HepG2 (cell line): ENCODE data around the gene CUEDC2. TPM values are rescaled to one million over a fixed set of nuclear protein-coding genes. Genes with fewer than 3 reads are reported as not detected.
A peak's percentile ranks its signal among the peaks of the same experiment; 100 is the strongest.

Experiments
- ARHGAP35 ChIP-seq: sonication (generic); formaldehyde crosslinking; IDR thresholded peaks from 2 replicates; pipeline ENCODE4 v1.9.0; 2022; ENCODE audit warnings: mild to moderate bottlenecking, inconsistent platforms, moderate library complexity, missing genetic modification reagents, borderline replicate concordance
- CEBPG ChIP-seq: IDR thresholded peaks from 2 replicates; pipeline ENCODE4 v1.6.1; 2016
- SNAI1 ChIP-seq: sonication (generic); formaldehyde crosslinking; IDR thresholded peaks from 2 replicates; pipeline ENCODE4 v1.5.0; 2020; ENCODE audit warnings: mild to moderate bottlenecking, missing genetic modification reagents, borderline replicate concordance
- TEAD3 ChIP-seq: optimal IDR thresholded peaks from 2 replicates; pipeline ENCODE3; 2016; ENCODE audit warnings: borderline replicate concordance
- TOE1 ChIP-seq: sonication (generic); formaldehyde crosslinking; IDR thresholded peaks from 2 replicates; pipeline ENCODE4 v1.4.0; 2020; ENCODE audit warnings: mild to moderate bottlenecking, missing genetic modification reagents
- ZMYM4 ChIP-seq: sonication (generic); formaldehyde crosslinking; IDR thresholded peaks from 2 replicates; pipeline ENCODE4 v1.8.1; 2023; ENCODE audit warnings: mild to moderate bottlenecking, missing genetic modification reagents
- polyA plus RNA-seq, 8 experiments: library from polyadenylated mRNA; depleted of rRNA in 3 of 8; stranded (reverse) in 7 of 8; unstranded in 1 of 8; fragments of >200 nt; fragmentation: Illumina TruSeq in 4 of 8; extraction: Trizol in 4 of 8; gene quantifications; 2 replicates each; pipeline versions ENCODE4 v1.2.1 to v1.2.3, GENCODE V29; 2011 to 2016; ENCODE audit warnings: low read depth in 4 of 8, missing spikeins in 1 of 8, mixed read lengths in 1 of 8; ENCODE audit not compliant: insufficient read depth in 1 of 8
- total RNA-seq, 5 experiments: library from RNA; depleted of rRNA; stranded (reverse); fragments of >200 nt; fragmentation: Illumina TruSeq; extraction: Trizol; gene quantifications; 2 replicates each; pipeline ENCODE4 v1.2.3, GENCODE V29; 2016; ENCODE audit warnings: low read depth in 1 of 5
- TF ChIP-seq, protein P1 (sequence below): sonication (generic); formaldehyde crosslinking; conservative IDR thresholded peaks from 2 replicates; pipeline ENCODE4 v1.4.0; 2020; ENCODE audit warnings: missing genetic modification reagents
- TF ChIP-seq, protein P2 (sequence below): sonication (generic); formaldehyde crosslinking; IDR thresholded peaks from one replicate; pipeline ENCODE4 v1.5.1; 2020; ENCODE audit warnings: mild to moderate bottlenecking, missing genetic modification reagents; ENCODE audit errors: not compliant biosample characterization
- TF ChIP-seq, protein P3 (sequence below), 2 experiments: fragments of 450-650 bp in 1 of 2; sonication (generic) in 1 of 2; formaldehyde crosslinking in 1 of 2; IDR thresholded peaks; 2 replicates each; pipeline versions ENCODE4 v1.6.1 to v1.8.0; 2016 to 2022; ENCODE audit warnings: antibody characterized with exemption in 1 of 2, mild to moderate bottlenecking in 1 of 2, missing genetic modification reagents in 1 of 2

Gene CUEDC2
- total and polyA plus RNA-seq, 2 of the 13 experiments (the other 11 are each of a cell fraction or from before 2014, with no cell fraction given): 13.1 to 18.4 TPM

DNA sequence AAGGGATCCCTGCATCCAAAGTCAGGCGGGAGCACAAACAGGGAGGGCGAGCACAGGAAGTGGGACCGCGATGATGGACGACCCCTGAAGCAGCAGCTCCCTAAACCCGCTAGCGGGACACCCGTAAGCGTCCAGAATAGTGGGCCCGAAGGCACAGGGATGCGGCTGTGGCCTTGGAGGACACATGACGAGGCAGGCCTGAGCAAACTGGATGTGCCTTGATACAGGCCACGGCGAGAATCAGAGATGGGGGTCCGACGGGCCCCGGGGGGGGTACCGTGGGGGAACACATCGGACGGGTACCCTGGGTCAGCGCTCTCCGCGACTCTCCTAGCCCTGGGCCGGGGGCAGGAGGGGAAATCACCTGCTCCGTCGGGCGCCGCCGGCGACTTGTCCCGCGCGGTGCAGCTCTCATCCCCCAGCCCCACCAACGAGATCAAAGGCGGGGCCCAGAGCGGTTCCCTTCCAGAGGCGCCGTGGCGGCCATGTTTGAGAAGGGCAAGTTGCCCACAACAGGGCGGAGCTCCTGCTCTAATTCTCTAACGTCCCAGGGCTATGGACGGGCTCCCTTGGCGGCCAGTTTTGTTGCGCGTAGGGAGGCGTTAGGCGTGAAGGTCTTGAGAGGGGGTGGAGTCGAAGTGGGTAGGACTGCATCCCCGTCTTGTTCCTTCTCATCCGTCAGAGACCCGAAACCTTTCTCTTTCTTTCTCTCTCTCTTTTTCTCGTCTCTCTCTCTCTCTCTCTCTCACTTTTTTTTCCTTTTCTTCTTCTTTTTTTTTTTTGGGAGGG lies at the start of gene CUEDC2 (continued):
- peak; percentile 45 for TF ChIP-seq TEAD3 (CRISPR knock-in tag)
- TF ChIP-seq ARHGAP35 (CRISPR knock-in tag): no peak
- TF ChIP-seq, protein P1, sequence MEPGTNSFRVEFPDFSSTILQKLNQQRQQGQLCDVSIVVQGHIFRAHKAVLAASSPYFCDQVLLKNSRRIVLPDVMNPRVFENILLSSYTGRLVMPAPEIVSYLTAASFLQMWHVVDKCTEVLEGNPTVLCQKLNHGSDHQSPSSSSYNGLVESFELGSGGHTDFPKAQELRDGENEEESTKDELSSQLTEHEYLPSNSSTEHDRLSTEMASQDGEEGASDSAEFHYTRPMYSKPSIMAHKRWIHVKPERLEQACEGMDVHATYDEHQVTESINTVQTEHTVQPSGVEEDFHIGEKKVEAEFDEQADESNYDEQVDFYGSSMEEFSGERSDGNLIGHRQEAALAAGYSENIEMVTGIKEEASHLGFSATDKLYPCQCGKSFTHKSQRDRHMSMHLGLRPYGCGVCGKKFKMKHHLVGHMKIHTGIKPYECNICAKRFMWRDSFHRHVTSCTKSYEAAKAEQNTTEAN (CRISPR knock-in tag): no peak
- TF ChIP-seq, protein P2, sequence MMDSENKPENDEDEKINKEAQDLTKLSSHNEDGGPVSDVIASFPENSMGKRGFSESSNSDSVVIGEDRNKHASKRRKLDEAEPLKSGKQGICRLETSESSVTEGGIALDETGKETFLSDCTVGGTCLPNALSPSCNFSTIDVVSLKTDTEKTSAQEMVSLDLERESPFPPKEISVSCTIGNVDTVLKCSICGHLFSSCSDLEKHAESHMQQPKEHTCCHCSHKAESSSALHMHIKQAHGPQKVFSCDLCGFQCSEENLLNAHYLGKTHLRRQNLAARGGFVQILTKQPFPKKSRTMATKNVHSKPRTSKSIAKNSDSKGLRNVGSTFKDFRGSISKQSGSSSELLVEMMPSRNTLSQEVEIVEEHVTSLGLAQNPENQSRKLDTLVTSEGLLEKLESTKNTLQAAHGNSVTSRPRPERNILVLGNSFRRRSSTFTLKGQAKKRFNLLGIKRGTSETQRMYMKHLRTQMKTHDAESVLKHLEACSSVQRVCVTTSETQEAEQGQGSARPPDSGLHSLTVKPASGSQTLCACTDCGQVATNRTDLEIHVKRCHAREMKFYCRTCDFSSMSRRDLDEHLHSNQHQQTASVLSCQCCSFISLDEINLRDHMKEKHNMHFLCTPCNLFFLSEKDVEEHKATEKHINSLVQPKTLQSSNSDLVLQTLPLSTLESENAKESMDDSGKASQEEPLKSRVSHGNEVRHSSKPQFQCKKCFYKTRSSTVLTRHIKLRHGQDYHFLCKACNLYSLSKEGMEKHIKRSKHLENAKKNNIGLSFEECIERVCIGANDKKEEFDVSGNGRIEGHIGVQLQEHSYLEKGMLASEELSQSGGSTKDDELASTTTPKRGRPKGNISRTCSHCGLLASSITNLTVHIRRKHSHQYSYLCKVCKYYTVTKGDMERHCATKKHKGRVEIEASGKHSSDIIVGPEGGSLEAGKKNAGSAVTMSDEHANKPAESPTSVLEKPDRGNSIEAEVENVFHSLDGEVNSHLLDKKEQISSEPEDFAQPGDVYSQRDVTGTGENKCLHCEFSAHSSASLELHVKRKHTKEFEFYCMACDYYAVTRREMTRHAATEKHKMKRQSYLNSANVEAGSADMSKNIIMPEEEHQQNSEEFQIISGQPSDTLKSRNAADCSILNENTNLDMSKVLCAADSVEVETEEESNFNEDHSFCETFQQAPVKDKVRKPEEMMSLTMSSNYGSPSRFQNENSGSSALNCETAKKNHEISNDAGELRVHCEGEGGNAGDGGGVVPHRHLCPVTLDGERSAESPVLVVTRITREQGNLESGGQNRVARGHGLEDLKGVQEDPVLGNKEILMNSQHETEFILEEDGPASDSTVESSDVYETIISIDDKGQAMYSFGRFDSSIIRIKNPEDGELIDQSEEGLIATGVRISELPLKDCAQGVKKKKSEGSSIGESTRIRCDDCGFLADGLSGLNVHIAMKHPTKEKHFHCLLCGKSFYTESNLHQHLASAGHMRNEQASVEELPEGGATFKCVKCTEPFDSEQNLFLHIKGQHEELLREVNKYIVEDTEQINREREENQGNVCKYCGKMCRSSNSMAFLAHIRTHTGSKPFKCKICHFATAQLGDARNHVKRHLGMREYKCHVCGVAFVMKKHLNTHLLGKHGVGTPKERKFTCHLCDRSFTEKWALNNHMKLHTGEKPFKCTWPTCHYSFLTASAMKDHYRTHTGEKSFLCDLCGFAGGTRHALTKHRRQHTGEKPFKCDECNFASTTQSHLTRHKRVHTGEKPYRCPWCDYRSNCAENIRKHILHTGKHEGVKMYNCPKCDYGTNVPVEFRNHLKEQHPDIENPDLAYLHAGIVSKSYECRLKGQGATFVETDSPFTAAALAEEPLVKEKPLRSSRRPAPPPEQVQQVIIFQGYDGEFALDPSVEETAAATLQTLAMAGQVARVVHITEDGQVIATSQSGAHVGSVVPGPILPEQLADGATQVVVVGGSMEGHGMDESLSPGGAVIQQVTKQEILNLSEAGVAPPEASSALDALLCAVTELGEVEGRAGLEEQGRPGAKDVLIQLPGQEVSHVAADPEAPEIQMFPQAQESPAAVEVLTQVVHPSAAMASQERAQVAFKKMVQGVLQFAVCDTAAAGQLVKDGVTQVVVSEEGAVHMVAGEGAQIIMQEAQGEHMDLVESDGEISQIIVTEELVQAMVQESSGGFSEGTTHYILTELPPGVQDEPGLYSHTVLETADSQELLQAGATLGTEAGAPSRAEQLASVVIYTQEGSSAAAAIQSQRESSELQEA (CRISPR knock-in tag): no peak
- TF ChIP-seq SNAI1 (CRISPR knock-in tag): no peak
- TF ChIP-seq CEBPG: peak; percentile 5; the same call in 1 of the 2 replicates
- TF ChIP-seq TOE1 (CRISPR knock-in tag): 0 out of 2 replicates have a peak, but pooled peaks have one; percentile 26
- TF ChIP-seq, protein P3, sequence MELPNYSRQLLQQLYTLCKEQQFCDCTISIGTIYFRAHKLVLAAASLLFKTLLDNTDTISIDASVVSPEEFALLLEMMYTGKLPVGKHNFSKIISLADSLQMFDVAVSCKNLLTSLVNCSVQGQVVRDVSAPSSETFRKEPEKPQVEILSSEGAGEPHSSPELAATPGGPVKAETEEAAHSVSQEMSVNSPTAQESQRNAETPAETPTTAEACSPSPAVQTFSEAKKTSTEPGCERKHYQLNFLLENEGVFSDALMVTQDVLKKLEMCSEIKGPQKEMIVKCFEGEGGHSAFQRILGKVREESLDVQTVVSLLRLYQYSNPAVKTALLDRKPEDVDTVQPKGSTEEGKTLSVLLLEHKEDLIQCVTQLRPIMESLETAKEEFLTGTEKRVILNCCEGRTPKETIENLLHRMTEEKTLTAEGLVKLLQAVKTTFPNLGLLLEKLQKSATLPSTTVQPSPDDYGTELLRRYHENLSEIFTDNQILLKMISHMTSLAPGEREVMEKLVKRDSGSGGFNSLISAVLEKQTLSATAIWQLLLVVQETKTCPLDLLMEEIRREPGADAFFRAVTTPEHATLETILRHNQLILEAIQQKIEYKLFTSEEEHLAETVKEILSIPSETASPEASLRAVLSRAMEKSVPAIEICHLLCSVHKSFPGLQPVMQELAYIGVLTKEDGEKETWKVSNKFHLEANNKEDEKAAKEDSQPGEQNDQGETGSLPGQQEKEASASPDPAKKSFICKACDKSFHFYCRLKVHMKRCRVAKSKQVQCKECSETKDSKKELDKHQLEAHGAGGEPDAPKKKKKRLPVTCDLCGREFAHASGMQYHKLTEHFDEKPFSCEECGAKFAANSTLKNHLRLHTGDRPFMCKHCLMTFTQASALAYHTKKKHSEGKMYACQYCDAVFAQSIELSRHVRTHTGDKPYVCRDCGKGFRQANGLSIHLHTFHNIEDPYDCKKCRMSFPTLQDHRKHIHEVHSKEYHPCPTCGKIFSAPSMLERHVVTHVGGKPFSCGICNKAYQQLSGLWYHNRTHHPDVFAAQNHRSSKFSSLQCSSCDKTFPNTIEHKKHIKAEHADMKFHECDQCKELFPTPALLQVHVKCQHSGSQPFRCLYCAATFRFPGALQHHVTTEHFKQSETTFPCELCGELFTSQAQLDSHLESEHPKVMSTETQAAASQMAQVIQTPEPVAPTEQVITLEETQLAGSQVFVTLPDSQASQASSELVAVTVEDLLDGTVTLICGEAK (IDR thresholded peaks at IDR 0.05): no peak
- TF ChIP-seq, protein P3 (CRISPR knock-in tag; IDR thresholded peaks at IDR 0.05): peak; percentile 56; the same call in 1 of the 2 replicates
- peak; percentile 65; the same call in 1 of the 2 replicates for TF ChIP-seq ZMYM4 (CRISPR knock-in tag)
